ENCODE data around the gene STRAP. TPM values are rescaled to one million over a fixed set of nuclear protein-coding genes. Genes with fewer than 3 reads are reported as not detected.

STRAP gene
- total RNA-seq, 1 donor from 2014 or later: 159 TPM

- Mint-ChIP-seq H3K36me3 (ENCODE audit: unreplicated experiment) (peaks cover 4% of the 10 kb centered on the region), H3K4me3 (ENCODE audit: unreplicated experiment) (no peak overlapping the region)
Measured at GRCh38 chr12:15887043-15887817, 5.0 kb downstream of the STRAP start.

GRCh38 chr12:15892645-15893259 is 10.6 kb downstream of the STRAP start:
- no peaks in the 10 kb centered on the region for H3K9me3 Mint-ChIP-seq (ENCODE audit: unreplicated experiment)
- no peak overlapping the region for H3K27ac Mint-ChIP-seq (ENCODE audit: unreplicated experiment)

More at GRCh38 chr12:15887043-15887817, 5.0 kb downstream of the STRAP start:
- H3K27me3 Mint-ChIP-seq (ENCODE audit: unreplicated experiment): peaks cover under 1% of the 10 kb centered on the region
- peaks cover 11% of the 10 kb centered on the region for H3K4me1 Mint-ChIP-seq (ENCODE audit: low read depth, unreplicated experiment)
- peaks cover 4% of the 10 kb centered on the region for H3K9me3 Mint-ChIP-seq (ENCODE audit: unreplicated experiment)
- TF ChIP-seq CTCF (IDR thresholded peaks at IDR 0.05; ENCODE audit: partially characterized antibody, unreplicated experiment): no peak
- DNase-seq: no peak
- no peak overlapping the region for H3K27ac Mint-ChIP-seq (ENCODE audit: unreplicated experiment)

GRCh38 chr12:15893260-15893659 is 11.1 kb downstream of the STRAP start:
- H3K4me3 Mint-ChIP-seq (ENCODE audit: unreplicated experiment): no peak overlapping the region
- no peak for TF ChIP-seq CTCF (IDR thresholded peaks at IDR 0.05; ENCODE audit: partially characterized antibody, unreplicated experiment)

More at GRCh38 chr12:15892645-15893259, 10.6 kb downstream of the STRAP start:
- Mint-ChIP-seq H3K27me3 (ENCODE audit: unreplicated experiment) (no peaks in the 10 kb centered on the region), H3K4me1 (ENCODE audit: low read depth, unreplicated experiment) (no peaks in the 10 kb centered on the region), H3K4me3 (ENCODE audit: unreplicated experiment) (no peak overlapping the region), H3K36me3 (ENCODE audit: unreplicated experiment) (no peaks in the 10 kb centered on the region)
- DNase-seq: no peak
- TF ChIP-seq CTCF (IDR thresholded peaks at IDR 0.05; ENCODE audit: partially characterized antibody, unreplicated experiment): no peak

GRCh38 chr12:15896867-15897266 is 14.7 kb downstream of the STRAP start:
- TF ChIP-seq CTCF (IDR thresholded peaks at IDR 0.05; ENCODE audit: partially characterized antibody, unreplicated experiment): no peak
- H3K9me3 Mint-ChIP-seq (ENCODE audit: unreplicated experiment): no peaks in the 10 kb centered on the region
- no peak overlapping the region for H3K27ac Mint-ChIP-seq (ENCODE audit: unreplicated experiment)
- H3K27me3 Mint-ChIP-seq (ENCODE audit: unreplicated experiment): peaks cover 1% of the 10 kb centered on the region
- no peaks in the 10 kb centered on the region for H3K36me3 Mint-ChIP-seq (ENCODE audit: unreplicated experiment)
- no peak for DNase-seq
- H3K4me1 Mint-ChIP-seq (ENCODE audit: low read depth, unreplicated experiment): no peaks in the 10 kb centered on the region
- no peak overlapping the region for H3K4me3 Mint-ChIP-seq (ENCODE audit: unreplicated experiment)

More at GRCh38 chr12:15893260-15893659, 11.1 kb downstream of the STRAP start:
- H3K36me3 Mint-ChIP-seq (ENCODE audit: unreplicated experiment): no peaks in the 10 kb centered on the region
- no peak for DNase-seq
- H3K27me3 Mint-ChIP-seq (ENCODE audit: unreplicated experiment): no peaks in the 10 kb centered on the region
- no peaks in the 10 kb centered on the region for H3K4me1 Mint-ChIP-seq (ENCODE audit: low read depth, unreplicated experiment)
- no peak overlapping the region for H3K27ac Mint-ChIP-seq (ENCODE audit: unreplicated experiment)
- H3K9me3 Mint-ChIP-seq (ENCODE audit: unreplicated experiment): no peaks in the 10 kb centered on the region

GRCh38 chr12:15897433-15897832 is 15.2 kb downstream of the STRAP start:
- H3K4me3 Mint-ChIP-seq (ENCODE audit: unreplicated experiment): no peak overlapping the region
- no peak for TF ChIP-seq CTCF (IDR thresholded peaks at IDR 0.05; ENCODE audit: partially characterized antibody, unreplicated experiment)
- H3K4me1 Mint-ChIP-seq (ENCODE audit: low read depth, unreplicated experiment): no peaks in the 10 kb centered on the region
- no peak overlapping the region for H3K27ac Mint-ChIP-seq (ENCODE audit: unreplicated experiment)
- DNase-seq: no peak
- no peaks in the 10 kb centered on the region for H3K9me3 Mint-ChIP-seq (ENCODE audit: unreplicated experiment)
- H3K36me3 Mint-ChIP-seq (ENCODE audit: unreplicated experiment): no peaks in the 10 kb centered on the region
- H3K27me3 Mint-ChIP-seq (ENCODE audit: unreplicated experiment): peaks cover 1% of the 10 kb centered on the region
